H1 (cell line): ENCODE measurements around the gene SLC38A10. TPM values are rescaled to one million over a fixed set of nuclear protein-coding genes. Genes with fewer than 3 reads are reported as not detected.

ENCODE experiments used
- CTCF ChIA-PET: fragments of 300-600 bp; sonication (Branson Sonifier 250); formaldehyde crosslinking; loops from one replicate; lab custom pipeline; 2021; ENCODE audit not compliant: partially characterized antibody; lab: Charles Lee
- POLR2A ChIA-PET: fragments of 300-600 bp; sonication (Branson Sonifier 250); formaldehyde crosslinking; loops from one replicate; lab custom pipeline; 2021; ENCODE audit warnings: inconsistent platforms; ENCODE audit not compliant: partially characterized antibody; lab: Charles Lee
- DNase-seq, 2 experiments: peaks; one replicate each; pipeline versions ENCODE4 v3.0.0 to v3.0.0-alpha.2; 2010 to 2022; ENCODE audit warnings: low spot score in 2 of 2, low read depth in 1 of 2, mixed read lengths in 1 of 2
- FAIRE-seq: peaks from 2 replicates; lab custom pipeline; 2011; peaks lifted over from hg19 to GRCh38; lab: Jason Lieb, UNC
- H2AFZ ChIP-seq: 2 replicates; pipeline ENCODE4 v1.8.1; 2012; ENCODE audit warnings: low read length, inconsistent platforms
- H2AK5ac ChIP-seq: 2 replicates; pipeline ENCODE4 v1.6.1; 2013; ENCODE audit warnings: low read depth, low read length
- H2BK120ac ChIP-seq: replicated peaks from 2 replicates; pipeline ENCODE3; 2013; ENCODE audit warnings: low read depth, low read length, inconsistent platforms
- H2BK12ac ChIP-seq: 2 replicates; pipeline ENCODE4 v1.6.1; 2013; ENCODE audit warnings: low read depth, low read length
- H2BK15ac ChIP-seq: 2 replicates; pipeline ENCODE4 v1.6.1; 2013; ENCODE audit warnings: low read length
- H2BK20ac ChIP-seq: 2 replicates; pipeline ENCODE4 v1.6.1; 2013; ENCODE audit warnings: low read length
- H2BK5ac ChIP-seq: 2 replicates; pipeline ENCODE4 v1.6.1; 2013; ENCODE audit warnings: low read depth, low read length
- H3K14ac ChIP-seq: 2 replicates; pipeline ENCODE4 v1.6.1; 2013; ENCODE audit warnings: inconsistent platforms; ENCODE audit not compliant: insufficient read length
- H3K18ac ChIP-seq: 2 replicates; pipeline ENCODE4 v1.6.1; 2013; ENCODE audit warnings: low read length; ENCODE audit errors: extremely low read depth
- H3K23ac ChIP-seq: 2 replicates; pipeline ENCODE4 v1.6.1; 2013; ENCODE audit warnings: inconsistent platforms; ENCODE audit not compliant: insufficient read length
- H3K23me2 ChIP-seq: 2 replicates; pipeline ENCODE4 v1.6.1; 2013; ENCODE audit warnings: low read depth, low read length
- H3K27ac ChIP-seq: 2 replicates; pipeline ENCODE4 v1.6.1; 2011; ENCODE audit warnings: low read depth, low read length, inconsistent platforms
- H3K27me3 ChIP-seq, 4 experiments: replicated peaks in 1 of 4; 1 replicate in 1 of 4; 2 replicates in 3 of 4; pipeline versions ENCODE4 v1.6.1 to v1.8.1; 2011 to 2013; ENCODE audit warnings: low read length in 3 of 4, mild to moderate bottlenecking in 3 of 4, inconsistent platforms in 2 of 4, mixed read lengths in 2 of 4, moderate library complexity in 1 of 4; ENCODE audit not compliant: control insufficient read depth in 3 of 4, insufficient read depth in 3 of 4; ENCODE audit errors: extremely low read depth in 1 of 4
- H3K36me3 ChIP-seq, 4 experiments: 2 replicates each; pipeline versions ENCODE4 v1.6.1 to v1.8.1; 2011 to 2013; ENCODE audit warnings: mild to moderate bottlenecking in 4 of 4, low read length in 3 of 4, moderate library complexity in 2 of 4, control low read depth in 1 of 4, inconsistent platforms in 1 of 4; ENCODE audit not compliant: insufficient read depth in 4 of 4, control insufficient read depth in 2 of 4
- H3K4ac ChIP-seq: replicated peaks from 2 replicates; pipeline ENCODE3; 2013; ENCODE audit warnings: low read length, low read depth, mixed read lengths, inconsistent platforms; ENCODE audit not compliant: insufficient read length
- H3K4me1 ChIP-seq, 4 experiments: replicated peaks in 1 of 4; 1 replicate in 1 of 4; 2 replicates in 3 of 4; pipeline versions ENCODE4 v1.6.1 to v1.8.1; 2011 to 2013; ENCODE audit warnings: low read length in 3 of 4, inconsistent platforms in 2 of 4, mixed read lengths in 1 of 4; ENCODE audit not compliant: insufficient read depth in 4 of 4, control insufficient read depth in 3 of 4
- H3K4me2 ChIP-seq, 2 experiments: 2 replicates each; pipeline versions ENCODE4 v1.6.1 to v1.8.1; 2011 to 2013; ENCODE audit warnings: low read depth in 2 of 2, low read length in 2 of 2, control low read depth in 1 of 2, inconsistent platforms in 1 of 2, mild to moderate bottlenecking in 1 of 2; ENCODE audit not compliant: insufficient read depth in 1 of 2
- H3K4me3 ChIP-seq, 4 experiments: fragments of 200-600, 300-600 bp in 1 of 4; sonication (generic), shearing (Covaris generic), sonication (Bioruptor Twin) in 1 of 4; 2 replicates each; pipeline versions ENCODE4 v1.5.1 to v1.8.1; 2011 to 2016; ENCODE audit warnings: low read length in 4 of 4, low read depth in 3 of 4, control low read depth in 2 of 4, inconsistent platforms in 2 of 4, mild to moderate bottlenecking in 2 of 4, mixed read lengths in 1 of 4, moderate library complexity in 1 of 4; ENCODE audit not compliant: insufficient read depth in 2 of 4; ENCODE audit errors: extremely low read depth in 1 of 4
- H3K56ac ChIP-seq: replicated peaks from 2 replicates; pipeline ENCODE3; 2013; ENCODE audit warnings: low read depth, mild to moderate bottlenecking, mixed read lengths, low read length, inconsistent platforms; ENCODE audit not compliant: insufficient read length
- H3K79me1 ChIP-seq: 2 replicates; pipeline ENCODE4 v1.6.1; 2013; ENCODE audit warnings: low read depth, low read length, control low read depth
- H3K79me2 ChIP-seq, 2 experiments: 2 replicates each; pipeline versions ENCODE4 v1.6.1 to v1.8.1; 2012 to 2013; ENCODE audit warnings: low read length in 2 of 2, mild to moderate bottlenecking in 2 of 2, inconsistent platforms in 1 of 2; ENCODE audit not compliant: insufficient read depth in 2 of 2, control insufficient read depth in 1 of 2
- H3K9ac ChIP-seq, 4 experiments: replicated peaks in 1 of 4; 1 replicate in 1 of 4; 2 replicates in 3 of 4; pipeline versions ENCODE4 v1.6.1 to v1.8.1; 2011 to 2013; ENCODE audit warnings: low read depth in 3 of 4, low read length in 3 of 4, control low read depth in 2 of 4, mild to moderate bottlenecking in 2 of 4, moderate library complexity in 2 of 4, inconsistent platforms in 1 of 4; ENCODE audit errors: extremely low read depth in 1 of 4
- H3K9me3 ChIP-seq, 2 experiments: 2 replicates each; pipeline versions ENCODE4 v1.6.1 to v1.8.1; 2012 to 2013; ENCODE audit warnings: mild to moderate bottlenecking in 2 of 2, moderate library complexity in 2 of 2, control low read depth in 1 of 2, inconsistent platforms in 1 of 2, low read depth in 1 of 2, low read length in 1 of 2, mixed read lengths in 1 of 2; ENCODE audit not compliant: insufficient read depth in 2 of 2
- H4K20me1 ChIP-seq, 2 experiments: replicated peaks in 1 of 2; 2 replicates each; pipeline versions ENCODE3 to v1.8.1; 2011 to 2013; ENCODE audit warnings: inconsistent platforms in 2 of 2, low read length in 2 of 2, mild to moderate bottlenecking in 1 of 2; ENCODE audit not compliant: insufficient read depth in 2 of 2, control insufficient read depth in 1 of 2
- H4K5ac ChIP-seq: 2 replicates; pipeline ENCODE4 v1.6.1; 2013; ENCODE audit warnings: low read length, low read depth, mixed read lengths, inconsistent platforms; ENCODE audit not compliant: insufficient read length
- H4K8ac ChIP-seq: 2 replicates; pipeline ENCODE4 v1.8.0; 2013; ENCODE audit warnings: mild to moderate bottlenecking, moderate library complexity, low read length, inconsistent platforms; ENCODE audit not compliant: insufficient read depth; ENCODE audit errors: extremely low read depth
- H4K91ac ChIP-seq: replicated peaks from 2 replicates; pipeline ENCODE3; 2013; ENCODE audit warnings: low read length, mixed read lengths, inconsistent platforms; ENCODE audit not compliant: insufficient read length
- BACH1 ChIP-seq: IDR thresholded peaks from 2 replicates; pipeline ENCODE4 v1.6.1; 2012; ENCODE audit warnings: low read length, improper control_type of control experiment
- CREB1 ChIP-seq: IDR thresholded peaks from 2 replicates; pipeline ENCODE4 v1.6.1; 2012; ENCODE audit warnings: inconsistent platforms
- EGR1 ChIP-seq: IDR thresholded peaks from 2 replicates; pipeline ENCODE4 v1.6.1; 2011; ENCODE audit warnings: low read depth, low read length, borderline replicate concordance
- EP300 ChIP-seq, 2 experiments: IDR thresholded peaks; 1 replicate in 1 of 2; 2 replicates in 1 of 2; pipeline ENCODE4 v1.6.1; 2011 to 2012; ENCODE audit warnings: low read depth in 2 of 2, low read length in 2 of 2, mild to moderate bottlenecking in 2 of 2, borderline replicate concordance in 1 of 2, inconsistent platforms in 1 of 2, moderate library complexity in 1 of 2
- GABPA ChIP-seq: IDR thresholded peaks from 2 replicates; pipeline ENCODE4 v1.6.1; 2011; ENCODE audit warnings: mild to moderate bottlenecking, low read length, moderate library complexity, borderline replicate concordance; ENCODE audit not compliant: insufficient read depth
- GTF2F1 ChIP-seq: IDR thresholded peaks from 2 replicates; pipeline ENCODE4 v1.6.1; 2012; ENCODE audit warnings: low read depth, low read length, improper control_type of control experiment, borderline replicate concordance
- JUN ChIP-seq: IDR thresholded peaks from 2 replicates; pipeline ENCODE4 v1.6.1; 2011; ENCODE audit warnings: low read depth, mild to moderate bottlenecking, improper control_type of control experiment, low read length
- JUND ChIP-seq: IDR thresholded peaks from 2 replicates; pipeline ENCODE4 v1.6.1; 2011; ENCODE audit warnings: mild to moderate bottlenecking, improper control_type of control experiment, low read length
- RAD21 ChIP-seq, 2 experiments: IDR thresholded peaks in 1 of 2; conservative IDR thresholded peaks in 1 of 2; 2 replicates each; pipeline ENCODE4 v1.6.1; 2011; ENCODE audit warnings: low read depth in 2 of 2, low read length in 2 of 2, improper control_type of control experiment in 1 of 2, inconsistent platforms in 1 of 2, mild to moderate bottlenecking in 1 of 2, moderate library complexity in 1 of 2
- YY1 ChIP-seq: IDR thresholded peaks from 2 replicates; pipeline ENCODE4 v1.6.1; 2011; ENCODE audit warnings: low read depth, mild to moderate bottlenecking, low read length
- WGBS, 2 experiments: shearing (Covaris generic) in 1 of 2; methylation state at CpG; one replicate each; pipeline versions ENCODE4 v1.1.6 to v1.1.7; 2013 to 2015; ENCODE audit warnings: low lambda C conversion rate in 2 of 2, mixed read lengths in 2 of 2, inconsistent platforms in 1 of 2, low coverage in 1 of 2, missing lambda C conversion rate in 1 of 2; ENCODE audit not compliant: insufficient replicate concordance in 2 of 2, insufficient coverage in 1 of 2, insufficient read length in 1 of 2; ENCODE audit errors: extremely low coverage in 1 of 2, missing lambda C conversion rate in 1 of 2; 5-methylcytosine and 5-hydroxymethylcytosine counted together
- polyA plus RNA-seq, 7 experiments: library from polyadenylated mRNA; depleted of rRNA in 3 of 7; stranded (reverse) in 5 of 7; unstranded in 2 of 7; fragments of >200 nt in 5 of 7; fragments of 200-250 nt in 2 of 7; gene quantifications; 1 replicate in 5 of 7; 2 replicates in 1 of 7; 4 replicates in 1 of 7; pipeline versions ENCODE4 v1.2.1 to v1.2.3, GENCODE V29; 2011 to 2013; ENCODE audit warnings: missing spikeins in 2 of 7, mixed read lengths in 2 of 7
- total RNA-seq: library from RNA; stranded (reverse); fragmentation: NEBNext Ultra II Directional; extraction: Animal tissue kit (Norgen Biotek cat#: 25700); gene quantifications from 2 replicates; pipeline ENCODE4 v1.2.1, GENCODE V29; 2021
- TF ChIP-seq, protein P1 (sequence below), 3 experiments: IDR thresholded peaks; 1 replicate in 2 of 3; 2 replicates in 1 of 3; pipeline versions ENCODE4 v1.5.1 to v1.6.1; 2011; ENCODE audit warnings: low read length in 3 of 3, mild to moderate bottlenecking in 3 of 3, inconsistent platforms in 2 of 3, low read depth in 1 of 3, moderate library complexity in 1 of 3; ENCODE audit not compliant: insufficient read depth in 1 of 3; ENCODE audit errors: control extremely low read depth in 1 of 3

SLC38A10 gene
- total and polyA plus RNA-seq, 2 of the 8 experiments (the other 6 are each of a cell fraction or from before 2014, with no cell fraction given), result 26.4 to 41.0 TPM

DNA sequence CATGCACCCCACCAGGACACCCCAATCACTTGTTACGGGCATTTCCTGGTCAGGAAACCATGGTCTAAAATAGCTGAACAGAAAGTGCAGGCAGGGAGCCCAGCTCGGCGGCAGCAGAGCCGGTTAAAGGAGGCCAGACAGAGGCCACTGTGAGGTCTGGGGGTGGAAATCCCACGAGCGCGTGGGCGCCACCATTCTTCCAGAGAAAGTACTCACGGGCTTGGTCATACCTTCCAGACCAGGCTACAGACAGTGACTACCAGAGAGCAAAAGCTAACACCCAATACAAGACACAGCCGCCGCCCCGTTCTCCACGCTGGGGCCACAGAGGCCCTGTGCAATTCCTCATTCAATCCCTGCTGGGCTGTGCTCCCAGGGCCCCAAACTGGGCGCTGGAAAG lies 84.2 kb downstream of the SLC38A10 start:
- no peaks in the 10 kb centered on the region for H3K9me3 ChIP-seq
- 83% methylated on average over 14 of the region's 14 CpGs; no CpG with 5 or more reads in 1 of the 2 experiments for WGBS, 2 experiments
- TF ChIP-seq RAD21 (IDR thresholded peaks at IDR 0.05 in 1 of 2, conservative IDR thresholded peaks at IDR 0.05 in 1 of 2; ENCODE audit: low read depth in 2 of 2, low read length in 2 of 2) (peak; percentile 15 to 18; a peak in 2 of 4 replicates), GABPA (no peak), CREB1 (no peak), BACH1 (no peak), EP300 (IDR thresholded peaks at IDR 0.05; ENCODE audit: borderline replicate concordance in 1 of 2, low read depth in 2 of 2, low read length in 2 of 2) (no peak), JUN (no peak), EGR1 (peak; percentile 49; the same call in 1 of the 2 replicates), GTF2F1 (no peak), JUND (no peak), YY1 (no peak)
- TF ChIP-seq, protein P1, sequence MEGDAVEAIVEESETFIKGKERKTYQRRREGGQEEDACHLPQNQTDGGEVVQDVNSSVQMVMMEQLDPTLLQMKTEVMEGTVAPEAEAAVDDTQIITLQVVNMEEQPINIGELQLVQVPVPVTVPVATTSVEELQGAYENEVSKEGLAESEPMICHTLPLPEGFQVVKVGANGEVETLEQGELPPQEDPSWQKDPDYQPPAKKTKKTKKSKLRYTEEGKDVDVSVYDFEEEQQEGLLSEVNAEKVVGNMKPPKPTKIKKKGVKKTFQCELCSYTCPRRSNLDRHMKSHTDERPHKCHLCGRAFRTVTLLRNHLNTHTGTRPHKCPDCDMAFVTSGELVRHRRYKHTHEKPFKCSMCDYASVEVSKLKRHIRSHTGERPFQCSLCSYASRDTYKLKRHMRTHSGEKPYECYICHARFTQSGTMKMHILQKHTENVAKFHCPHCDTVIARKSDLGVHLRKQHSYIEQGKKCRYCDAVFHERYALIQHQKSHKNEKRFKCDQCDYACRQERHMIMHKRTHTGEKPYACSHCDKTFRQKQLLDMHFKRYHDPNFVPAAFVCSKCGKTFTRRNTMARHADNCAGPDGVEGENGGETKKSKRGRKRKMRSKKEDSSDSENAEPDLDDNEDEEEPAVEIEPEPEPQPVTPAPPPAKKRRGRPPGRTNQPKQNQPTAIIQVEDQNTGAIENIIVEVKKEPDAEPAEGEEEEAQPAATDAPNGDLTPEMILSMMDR (IDR thresholded peaks at IDR 0.05; ENCODE audit: control extremely low read depth in 1 of 3, insufficient read depth in 1 of 3, low read depth in 1 of 3, low read length in 3 of 3), result peak in 2 of 3 experiments; percentile 22 to 24; a peak in 3 of 4 replicates
- no peak overlapping the region for H4K5ac ChIP-seq
- no peaks in the 10 kb centered on the region; a peak in 2 of 4 replicates for H3K79me2 ChIP-seq
- H2AK5ac ChIP-seq, result no peak overlapping the region
- ChIA-PET POLR2A (no interaction called here), CTCF (interaction anchor here (0.7 to 2.9 kb wide), 9 partner anchors 11 to 327 kb away, joined by 3 to 16 read pairs (median 3); no protein-coding TSS in a partner anchor)
- H2BK15ac ChIP-seq, result no peak overlapping the region
- no peak overlapping the region for H3K23ac ChIP-seq
- no peak for DNase-seq
- no peak overlapping the region for H3K14ac ChIP-seq
- no peak overlapping the region for H2BK5ac ChIP-seq
- peaks cover 0 to 3% (median 0%) of the 10 kb centered on the region in 4 experiments; a peak in 2 of 8 replicates for H3K36me3 ChIP-seq
- H4K91ac ChIP-seq, result no peak overlapping the region
- H2BK12ac ChIP-seq, result no peak overlapping the region
- H3K56ac ChIP-seq, result no peak overlapping the region
- H2BK120ac ChIP-seq, result no peak overlapping the region
- no peaks in the 10 kb centered on the region for H3K27me3 ChIP-seq
- peaks cover 3 to 10% of the 10 kb centered on the region in 2 experiments for H4K20me1 ChIP-seq
- peaks cover 3% of the 10 kb centered on the region; the same call in 1 of the 2 replicates for H3K23me2 ChIP-seq
- no peak overlapping the region for H3K4ac ChIP-seq
- H2BK20ac ChIP-seq, result no peak overlapping the region
- no peak overlapping the region for H3K18ac ChIP-seq
- H3K9ac ChIP-seq, result no peak overlapping the region
- H4K8ac ChIP-seq, result no peak overlapping the region
- H2AFZ ChIP-seq, result no peak overlapping the region
- H3K4me3 ChIP-seq, result no peak overlapping the region
- no peaks in the 10 kb centered on the region; a peak in 1 of 7 replicates for H3K4me1 ChIP-seq
- no peak for FAIRE-seq
- no peak overlapping the region for H3K4me2 ChIP-seq
- H3K79me1 ChIP-seq, result peaks cover 5% of the 10 kb centered on the region; the same call in 1 of the 2 replicates
- H3K27ac ChIP-seq, result no peak overlapping the region
